ENCODE data around the gene NCOR1. TPM values are rescaled to one million over a fixed set of nuclear protein-coding genes. Genes with fewer than 3 reads are reported as not detected.

NCOR1 gene
- total and polyA plus RNA-seq, 9 of the 15 experiments (the other 6 are each of a cell fraction or from before 2014, with no cell fraction given): 20.2 to 66.5 (median 50.9) TPM

- TF ChIP-seq CEBPB (tag; IDR thresholded peaks at IDR 0.05): no peak
- TF ChIP-seq CUX1 (CRISPR knock-in tag; IDR thresholded peaks at IDR 0.05): no peak
- no peak for TF ChIP-seq ZBTB34 (CRISPR knock-in tag; IDR thresholded peaks at IDR 0.05)
- TF ChIP-seq NFXL1 (CRISPR knock-in tag; IDR thresholded peaks at IDR 0.05): no peak
- TF ChIP-seq ZNF511 (CRISPR knock-in tag; IDR thresholded peaks at IDR 0.05): no peak
- no peak for TF ChIP-seq ZBTB8A (IDR thresholded peaks at IDR 0.05; ENCODE audit: partially characterized antibody)
- TF ChIP-seq ZNF668 (CRISPR knock-in tag; IDR thresholded peaks at IDR 0.05): no peak
- no peak for TF ChIP-seq KAT8 (IDR thresholded peaks at IDR 0.05; ENCODE audit: low read depth)
Measured at GRCh38 chr17:16121915-16122314, 93.4 kb downstream of the NCOR1 start (continued).
